ENCODE measurements around the gene DUSP23. TPM values are rescaled to one million over a fixed set of nuclear protein-coding genes. Genes with fewer than 3 reads are reported as not detected.

Gene DUSP23
- total and polyA plus RNA-seq, 2 experiments from 2014 or later, result 56.3 to 97.6 TPM

Other genes starting within 250 kb of the DUSP23 start
- gene OR10J5, start 245.0 kb upstream of the DUSP23 start, total RNA-seq (2014; rRNA removed; shearing (Covaris generic)), result not detected in 2 replicates
- not detected in 2 replicates for gene OR10J5, start 245.0 kb upstream of the DUSP23 start, polyA plus RNA-seq (2016; fragmentation: Nextera tagmentation; extraction: Ambion mirVana)
- not detected in 2 replicates for gene APCS, start 193.1 kb upstream of the DUSP23 start, total RNA-seq (2014; rRNA removed; shearing (Covaris generic))
- gene APCS, start 193.1 kb upstream of the DUSP23 start, polyA plus RNA-seq (2016; fragmentation: Nextera tagmentation; extraction: Ambion mirVana), result not detected in 2 replicates
- gene CRP, start 66.4 kb upstream of the DUSP23 start, total RNA-seq (2014; rRNA removed; shearing (Covaris generic)), result not detected in 2 replicates
- gene CRP, start 66.4 kb upstream of the DUSP23 start, polyA plus RNA-seq (2016; fragmentation: Nextera tagmentation; extraction: Ambion mirVana), result not detected in 2 replicates
- gene FCRL6, start 21.4 kb downstream of the DUSP23 start, total RNA-seq (2014; rRNA removed; shearing (Covaris generic)), result not detected in 2 replicates
- gene FCRL6, start 21.4 kb downstream of the DUSP23 start, polyA plus RNA-seq (2016; fragmentation: Nextera tagmentation; extraction: Ambion mirVana), result not detected in 2 replicates
- gene SLAMF8, start 45.9 kb downstream of the DUSP23 start, total RNA-seq (2014; rRNA removed; shearing (Covaris generic)), result not detected in 2 replicates
- gene SLAMF8, start 45.9 kb downstream of the DUSP23 start, polyA plus RNA-seq (2016; fragmentation: Nextera tagmentation; extraction: Ambion mirVana), result not detected in 2 replicates
- not detected in 2 replicates for gene VSIG8, start 81.7 kb downstream of the DUSP23 start, total RNA-seq (2014; rRNA removed; shearing (Covaris generic))
- not detected in 2 replicates for gene VSIG8, start 81.7 kb downstream of the DUSP23 start, polyA plus RNA-seq (2016; fragmentation: Nextera tagmentation; extraction: Ambion mirVana)
- gene CFAP45, start 119.2 kb downstream of the DUSP23 start, total RNA-seq (2014; rRNA removed; shearing (Covaris generic)), result not detected in 2 replicates
- gene CFAP45, start 119.2 kb downstream of the DUSP23 start, polyA plus RNA-seq (2016; fragmentation: Nextera tagmentation; extraction: Ambion mirVana), result 0.19 and 0.36 TPM in 2 replicates
- 55.4 and 60.1 TPM in 2 replicates for gene TAGLN2, start 144.5 kb downstream of the DUSP23 start, total RNA-seq (2014; rRNA removed; shearing (Covaris generic))
- 53.7 and 58.2 TPM in 2 replicates for gene TAGLN2, start 144.5 kb downstream of the DUSP23 start, polyA plus RNA-seq (2016; fragmentation: Nextera tagmentation; extraction: Ambion mirVana)
- 23.5 and 27.6 TPM in 2 replicates for gene IGSF9, start 164.7 kb downstream of the DUSP23 start, total RNA-seq (2014; rRNA removed; shearing (Covaris generic))
- 9.3 and 10.3 TPM in 2 replicates for gene IGSF9, start 164.7 kb downstream of the DUSP23 start, polyA plus RNA-seq (2016; fragmentation: Nextera tagmentation; extraction: Ambion mirVana)
- gene SLAMF9, start 173.3 kb downstream of the DUSP23 start, total RNA-seq (2014; rRNA removed; shearing (Covaris generic)), result not detected in 2 replicates
- gene SLAMF9, start 173.3 kb downstream of the DUSP23 start, polyA plus RNA-seq (2016; fragmentation: Nextera tagmentation; extraction: Ambion mirVana), result not detected in 2 replicates